HG02970 (cell line): ENCODE data around the gene POGLUT2.

Experiments
- ATAC-seq: cut with Tn5 transposase; IDR thresholded peaks from one replicate; pipeline ENCODE4 v1.9.1; 2021; ENCODE audit warnings: mild to moderate bottlenecking, moderate library complexity, moderate number of reproducible peaks; ENCODE audit not compliant: unreplicated experiment, low FRiP score

POGLUT2 gene

DNA sequence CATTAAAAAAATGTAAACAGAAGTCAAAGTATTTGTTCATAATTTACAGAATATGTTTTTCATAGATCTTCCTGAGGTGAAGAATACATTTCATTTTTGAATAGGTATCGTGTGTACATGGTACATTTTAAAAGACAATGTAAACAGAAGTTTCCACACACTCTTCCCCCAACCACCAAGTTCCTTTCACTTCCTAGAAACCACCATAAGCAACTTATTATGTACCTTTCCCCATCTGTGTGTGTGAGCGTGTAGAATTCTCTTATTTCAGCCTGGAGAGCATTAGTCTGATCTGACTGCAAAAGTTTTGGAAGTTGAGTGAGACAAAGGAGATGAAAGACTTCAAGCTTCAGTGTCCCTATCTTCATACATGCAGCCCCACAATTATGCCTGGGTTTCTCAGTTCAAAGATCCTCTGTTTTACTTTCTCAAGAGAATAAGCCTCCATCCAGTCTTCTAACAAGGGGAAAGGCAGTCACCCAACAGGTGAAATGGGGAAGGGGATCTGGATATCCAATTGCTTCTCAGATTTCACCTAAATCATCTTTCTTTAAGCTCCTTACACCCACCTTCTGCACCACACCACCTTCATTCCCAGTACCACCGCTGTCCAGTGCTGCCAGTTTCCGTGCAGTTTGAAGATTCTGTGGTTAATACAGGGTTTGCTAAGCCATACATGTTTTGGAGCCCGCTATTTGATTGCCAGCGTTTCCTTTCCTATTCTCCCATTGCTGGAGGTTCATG lies 27.3 kb downstream of the POGLUT2 start:
- ATAC-seq, result no peak

DNA sequence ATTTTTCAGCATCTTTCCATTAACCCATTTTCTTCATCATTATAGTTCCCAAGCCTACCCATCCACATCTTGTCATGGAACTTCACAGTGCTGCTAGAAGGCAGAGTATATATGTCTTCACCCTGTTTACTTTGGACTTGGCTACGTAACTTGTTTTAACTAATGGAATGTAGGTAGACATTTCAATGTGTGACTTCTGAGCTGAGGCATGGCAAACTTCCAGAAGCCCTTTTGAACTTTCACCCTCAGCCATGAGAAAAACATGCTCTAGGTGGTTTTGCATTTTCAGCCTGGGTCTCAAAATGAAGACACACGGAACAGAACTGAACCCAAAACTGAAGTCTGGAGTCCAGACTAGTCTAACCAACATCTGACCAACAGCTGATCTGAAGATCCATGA lies 28.3 kb downstream of the POGLUT2 start:
- ATAC-seq, result no peak

DNA sequence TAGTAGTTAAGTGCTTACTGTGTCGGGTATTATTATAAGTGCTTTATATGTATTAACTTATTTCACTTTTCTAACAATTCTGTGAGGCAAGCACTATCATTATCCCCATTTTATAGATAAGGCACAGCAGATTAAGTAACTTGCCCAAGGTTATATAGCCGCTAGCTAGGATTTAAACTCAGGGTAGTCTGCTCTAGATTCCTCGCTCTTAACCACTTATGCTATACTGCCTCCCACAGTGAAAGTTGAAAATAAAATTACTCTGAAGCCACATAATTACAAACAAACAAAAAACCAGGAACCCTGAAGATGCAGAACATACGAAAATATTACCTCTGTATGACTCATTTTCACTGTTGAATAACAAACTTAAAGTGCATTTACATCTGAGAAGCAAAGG lies 29.1 kb downstream of the POGLUT2 start:
- ATAC-seq, result no peak

DNA sequence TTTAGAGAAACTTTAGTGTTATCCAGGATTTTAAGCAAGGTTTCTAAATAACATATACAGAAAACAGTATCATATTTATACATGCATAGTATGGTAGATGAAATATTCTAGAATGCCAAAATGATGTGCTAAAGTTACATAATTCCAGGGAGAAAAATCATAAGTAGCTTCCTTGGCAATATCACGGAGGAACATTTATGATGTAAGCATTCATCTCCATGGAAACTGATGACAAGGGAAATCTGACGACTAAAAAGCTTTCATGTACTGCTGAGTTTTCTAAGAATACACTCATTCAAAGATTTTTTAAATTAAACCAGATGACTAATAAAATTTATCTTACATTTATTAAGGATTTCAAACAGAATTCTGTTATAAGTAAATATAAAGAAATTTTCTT lies 29.9 kb downstream of the POGLUT2 start:
- ATAC-seq, result no peak

DNA sequence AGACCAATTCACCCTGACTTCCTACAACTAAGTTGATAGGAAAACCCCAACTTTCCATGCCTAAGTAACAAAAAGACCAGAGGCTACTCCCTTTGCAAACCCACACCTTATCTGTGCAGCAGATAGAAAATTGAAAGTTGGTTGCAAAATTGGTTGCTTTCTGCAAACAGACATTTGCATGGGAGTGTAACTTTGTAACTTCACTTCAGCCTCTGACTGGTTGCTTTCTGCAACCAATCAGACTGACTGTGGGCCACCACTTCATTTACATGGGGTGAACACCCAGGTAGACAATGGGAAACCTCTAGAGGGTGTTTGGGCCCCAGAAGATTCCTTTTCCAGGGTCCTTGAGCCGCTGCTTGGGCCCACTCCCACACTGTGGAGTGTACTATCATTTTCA lies 35.0 kb downstream of the POGLUT2 start:
- ATAC-seq, result no peak

GRCh38 chr13:102761071-102761470 lies 37.7 kb downstream of the POGLUT2 start:
- no peak for ATAC-seq

GRCh38 chr13:102758842-102759241 lies 39.9 kb downstream of the POGLUT2 start:
- no peak for ATAC-seq

DNA sequence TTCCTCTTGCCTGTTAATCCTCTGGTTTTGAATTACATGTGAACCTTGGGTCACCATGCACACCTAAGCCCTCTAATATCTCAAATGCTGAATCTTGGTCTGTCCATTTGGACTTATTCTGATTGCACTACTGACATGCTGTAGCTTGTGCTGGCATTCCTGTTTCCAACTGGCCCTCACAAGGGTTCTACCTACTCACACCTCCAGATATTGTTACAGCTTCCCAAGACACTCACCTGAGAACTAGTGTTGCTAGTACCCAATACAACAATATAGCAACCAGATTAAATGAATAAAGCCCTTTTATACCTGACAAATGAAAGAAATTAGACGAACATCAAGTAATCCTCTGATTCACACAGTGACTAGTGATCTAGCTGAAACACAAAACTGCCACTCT lies 41.8 kb downstream of the POGLUT2 start:
- no peak for ATAC-seq

- no peak for ATAC-seq
Measured at GRCh38 chr13:102751886-102752285, 46.9 kb downstream of the POGLUT2 start.

DNA sequence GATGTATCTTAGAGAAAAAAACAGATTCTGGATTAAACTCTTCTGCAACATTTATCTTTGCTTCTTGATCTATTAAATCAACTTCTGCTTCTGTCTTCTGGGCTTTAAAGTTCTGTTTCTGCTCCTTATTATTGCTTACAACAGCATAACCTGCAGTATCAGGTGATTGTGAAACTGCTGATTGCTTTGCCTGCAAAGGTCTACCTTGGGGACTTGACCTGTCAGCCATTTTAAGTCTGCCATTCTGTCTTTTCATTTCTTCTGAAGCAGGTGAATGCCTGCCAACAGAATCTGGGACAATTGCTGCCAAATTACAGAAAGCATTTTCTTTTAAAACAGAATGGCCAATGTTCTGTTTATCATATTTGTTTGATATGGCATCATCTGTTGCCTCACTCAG lies 56.3 kb downstream of the POGLUT2 start:
- ATAC-seq, result no peak

DNA sequence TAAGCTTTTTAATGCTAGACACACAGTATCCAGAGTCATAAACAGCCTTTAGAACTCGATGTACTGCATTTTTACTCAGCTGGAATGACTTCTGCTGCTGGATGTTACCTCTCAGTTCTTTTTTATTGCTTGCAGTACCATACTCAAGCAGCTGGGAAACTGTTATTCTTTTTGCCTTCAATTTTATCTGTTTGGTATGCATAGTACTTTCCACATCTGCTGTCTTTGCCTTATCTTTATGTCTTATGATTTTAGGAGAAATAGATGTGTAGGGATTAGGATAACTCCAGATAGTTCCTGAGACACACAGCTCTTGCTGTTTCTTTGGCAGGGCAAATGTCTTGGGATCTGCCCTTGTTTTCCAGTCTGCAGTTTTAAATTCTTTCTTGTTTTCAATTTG lies 56.7 kb downstream of the POGLUT2 start:
- no peak for ATAC-seq
